HepG2 (cell line): ENCODE measurements around the gene NXT1. TPM values are rescaled to one million over a fixed set of nuclear protein-coding genes. Genes with fewer than 3 reads are reported as not detected.
A peak's percentile ranks its signal among the peaks of the same experiment; 100 is the strongest.

Experiments
- DPF2 ChIP-seq: sonication (generic); formaldehyde crosslinking; IDR thresholded peaks from 2 replicates; pipeline ENCODE4 v1.4.0; 2020; ENCODE audit warnings: mild to moderate bottlenecking, low read depth, missing genetic modification reagents, borderline replicate concordance
- ESRRA ChIP-seq: sonication (generic); formaldehyde crosslinking; IDR thresholded peaks from 2 replicates; pipeline ENCODE4 v1.5.1; 2020; ENCODE audit warnings: mild to moderate bottlenecking, low read depth, missing genetic modification reagents
- GTF3A ChIP-seq: sonication (generic); formaldehyde crosslinking; conservative IDR thresholded peaks from 2 replicates; pipeline ENCODE4 v1.4.0; 2020; ENCODE audit warnings: mild to moderate bottlenecking, missing genetic modification reagents
- JDP2 ChIP-seq: sonication (generic); formaldehyde crosslinking; IDR thresholded peaks from 2 replicates; pipeline ENCODE4 v1.8.1; 2022; ENCODE audit warnings: missing genetic modification reagents, borderline replicate concordance
- NAIF1 ChIP-seq: sonication (generic); formaldehyde crosslinking; IDR thresholded peaks from 2 replicates; pipeline ENCODE4 v1.5.0; 2020; ENCODE audit warnings: mild to moderate bottlenecking, missing genetic modification reagents, borderline replicate concordance
- RFXAP ChIP-seq: sonication (generic); formaldehyde crosslinking; IDR thresholded peaks from 2 replicates; pipeline ENCODE4 v1.4.0; 2020; ENCODE audit warnings: missing genetic modification reagents, borderline replicate concordance
- RNF2 ChIP-seq: fragments of 450-650 bp; conservative IDR thresholded peaks from 2 replicates; pipeline ENCODE4 v1.6.1; 2016; ENCODE audit warnings: low read depth
- SYNCRIP ChIP-seq: fragments of 200-400 bp; formaldehyde crosslinking; IDR thresholded peaks from 2 replicates; pipeline ENCODE4 v1.6.1; 2018; ENCODE audit warnings: mild to moderate bottlenecking, low read depth, low read length; ENCODE audit not compliant: insufficient read depth
- ZBTB39 ChIP-seq: sonication (generic); formaldehyde crosslinking; IDR thresholded peaks from 2 replicates; pipeline ENCODE4 v1.5.0; 2020; ENCODE audit warnings: missing genetic modification reagents
- ZBTB44 ChIP-seq: sonication (generic); formaldehyde crosslinking; IDR thresholded peaks from 2 replicates; pipeline ENCODE4 v1.4.0; 2020; ENCODE audit warnings: missing genetic modification reagents
- ZBTB46 ChIP-seq: sonication (generic); formaldehyde crosslinking; IDR thresholded peaks from 2 replicates; pipeline ENCODE4 v1.4.0; 2020; ENCODE audit warnings: mild to moderate bottlenecking, missing genetic modification reagents, borderline replicate concordance
- ZBTB49 ChIP-seq: sonication (generic); formaldehyde crosslinking; IDR thresholded peaks from 2 replicates; pipeline ENCODE4 v1.4.0; 2020; ENCODE audit warnings: missing genetic modification reagents, borderline replicate concordance
- ZNF12 ChIP-seq: sonication (generic); formaldehyde crosslinking; IDR thresholded peaks from 2 replicates; pipeline ENCODE4 v1.5.0; 2020; ENCODE audit warnings: missing genetic modification reagents
- ZNF430 ChIP-seq: sonication (generic); formaldehyde crosslinking; IDR thresholded peaks from 2 replicates; pipeline ENCODE4 v1.9.0; 2021; ENCODE audit warnings: mild to moderate bottlenecking, missing genetic modification reagents
- ZNF512B ChIP-seq: sonication (generic); formaldehyde crosslinking; IDR thresholded peaks from 2 replicates; pipeline ENCODE4 v1.5.1; 2020; ENCODE audit warnings: missing genetic modification reagents, mild to moderate bottlenecking, borderline replicate concordance
- ZNF577 ChIP-seq: sonication (generic); formaldehyde crosslinking; IDR thresholded peaks from 2 replicates; pipeline ENCODE4 v1.4.0; 2020; ENCODE audit warnings: mild to moderate bottlenecking, low read depth, missing genetic modification reagents, borderline replicate concordance
- ZNF607 ChIP-seq: sonication (generic); formaldehyde crosslinking; IDR thresholded peaks from 2 replicates; pipeline ENCODE4 v1.5.1; 2020; ENCODE audit warnings: missing genetic modification reagents, mild to moderate bottlenecking, borderline replicate concordance
- polyA plus RNA-seq, 8 experiments: library from polyadenylated mRNA; depleted of rRNA in 3 of 8; stranded (reverse) in 7 of 8; unstranded in 1 of 8; fragments of >200 nt; fragmentation: Illumina TruSeq in 4 of 8; extraction: Trizol in 4 of 8; gene quantifications; 2 replicates each; pipeline versions ENCODE4 v1.2.1 to v1.2.3, GENCODE V29; 2011 to 2016; ENCODE audit warnings: low read depth in 4 of 8, missing spikeins in 1 of 8, mixed read lengths in 1 of 8; ENCODE audit not compliant: insufficient read depth in 1 of 8
- total RNA-seq, 5 experiments: library from RNA; depleted of rRNA; stranded (reverse); fragments of >200 nt; fragmentation: Illumina TruSeq; extraction: Trizol; gene quantifications; 2 replicates each; pipeline ENCODE4 v1.2.3, GENCODE V29; 2016; ENCODE audit warnings: low read depth in 1 of 5

The NXT1 gene
- total and polyA plus RNA-seq, 2 of the 13 experiments (the other 11 are each of a cell fraction or from before 2014, with no cell fraction given), result 35.6 to 65.9 TPM

- TF ChIP-seq ZNF512B (CRISPR knock-in tag) (peak; percentile 87; the same call in 1 of the 2 replicates), ZBTB46 (no peak), SYNCRIP (no peak), ZBTB49 (CRISPR knock-in tag) (0 out of 2 replicates have a peak, but pooled peaks have one; percentile 53), ZNF577 (CRISPR knock-in tag) (no peak), ZNF607 (CRISPR knock-in tag) (peak; percentile 22), ESRRA (peak; percentile 41; the same call in 1 of the 2 replicates), GTF3A (peak; percentile 77; the same call in 1 of the 2 replicates), ZNF12 (CRISPR knock-in tag) (no peak), NAIF1 (CRISPR knock-in tag) (no peak), ZNF430 (peak; percentile 85), RNF2 (peak; percentile 99), DPF2 (CRISPR knock-in tag) (no peak), ZBTB39 (CRISPR knock-in tag) (peak; percentile 91), JDP2 (CRISPR knock-in tag) (no peak), RFXAP (CRISPR knock-in tag) (peak; percentile 96), ZBTB44 (CRISPR knock-in tag) (peak; percentile 66; the same call in 1 of the 2 replicates)
Measured at GRCh38 chr20:23350196-23350903, at the start of gene NXT1 (continued).
